HG02870 (cell line): Measurements from ENCODE around the gene TEC.

ENCODE experiments used
- ATAC-seq: cut with Tn5 transposase; IDR thresholded peaks from one replicate; pipeline ENCODE4 v1.9.1; 2021; ENCODE audit warnings: mild to moderate bottlenecking, moderate library complexity; ENCODE audit not compliant: unreplicated experiment

The TEC gene

GRCh38 chr4:48270523-48270897 lies 872 bp upstream of the TEC start:
- ATAC-seq, result no peak

GRCh38 chr4:48269861-48270522 lies 354 bp upstream of the TEC start:
- peak; percentile 69 for ATAC-seq

GRCh38 chr4:48267574-48267973 lies 2.1 kb downstream of the TEC start:
- no peak for ATAC-seq

GRCh38 chr4:48266781-48267180 lies 2.9 kb downstream of the TEC start:
- ATAC-seq, result no peak

GRCh38 chr4:48262926-48263325 lies 6.7 kb downstream of the TEC start:
- ATAC-seq, result no peak

- ATAC-seq, result no peak
These were observed 7.2 kb downstream of the TEC start for GRCh38 chr4:48262484-48262883.

GRCh38 chr4:48261281-48261680 lies 8.4 kb downstream of the TEC start:
- ATAC-seq, result no peak

- ATAC-seq, result no peak
These were observed 9.9 kb downstream of the TEC start for GRCh38 chr4:48259748-48260147.

- no peak for ATAC-seq
These were observed 10.7 kb downstream of the TEC start for GRCh38 chr4:48258845-48259397.

- no peak for ATAC-seq
These were observed 13.7 kb downstream of the TEC start for GRCh38 chr4:48255959-48256342.

- ATAC-seq, result no peak
These were observed 14.3 kb downstream of the TEC start for GRCh38 chr4:48255072-48255958.

GRCh38 chr4:48254381-48255071 lies 15.1 kb downstream of the TEC start:
- ATAC-seq, result no peak

GRCh38 chr4:48252313-48252712 lies 17.3 kb downstream of the TEC start:
- ATAC-seq, result no peak

GRCh38 chr4:48250980-48251379 lies 18.7 kb downstream of the TEC start:
- no peak for ATAC-seq

- ATAC-seq, result no peak
These were observed 19.3 kb downstream of the TEC start for GRCh38 chr4:48250343-48250742.

- no peak for ATAC-seq
These were observed 20.3 kb downstream of the TEC start for GRCh38 chr4:48249378-48249777.

GRCh38 chr4:48248559-48248953 lies 21.1 kb downstream of the TEC start:
- no peak for ATAC-seq

- peak; percentile 37 for ATAC-seq
These were observed 21.6 kb downstream of the TEC start for GRCh38 chr4:48247878-48248558.

- ATAC-seq, result peak; percentile 53
These were observed 22.3 kb downstream of the TEC start for GRCh38 chr4:48247142-48247877.

GRCh38 chr4:48244665-48245064 lies 25.0 kb downstream of the TEC start:
- no peak for ATAC-seq
